Neural cell (in vitro differentiated cells): ENCODE measurements around the gene RIN1. TPM values are rescaled to one million over a fixed set of nuclear protein-coding genes. Genes with fewer than 3 reads are reported as not detected.

Experiments used
- H2AFZ ChIP-seq: fragments of 200-600, 300-800 bp; sonication (generic), shearing (Covaris generic); 2 replicates; pipeline ENCODE4 v1.6.0; 2014; ENCODE audit warnings: low read depth, mild to moderate bottlenecking, antibody characterized with exemption, low read length, moderate library complexity
- H3F3A ChIP-seq: fragments of 200-600 bp; shearing (Covaris generic); 2 replicates; pipeline ENCODE4 v1.6.1; 2016; ENCODE audit warnings: mild to moderate bottlenecking, moderate library complexity, mixed read lengths, antibody characterized with exemption, low read length; ENCODE audit not compliant: insufficient read depth, poor library complexity, severe bottlenecking
- H3K27ac ChIP-seq: fragments of 200-600, 300-800 bp; sonication (generic), shearing (Covaris generic); 2 replicates; pipeline ENCODE4 v1.5.1; 2014; ENCODE audit warnings: mild to moderate bottlenecking, low read length, moderate library complexity
- H3K27me3 ChIP-seq: fragments of 300-800, 200-600 bp; sonication (generic), shearing (Covaris generic); 2 replicates; pipeline ENCODE4 v1.6.0; 2014; ENCODE audit warnings: mild to moderate bottlenecking, low read depth, low read length, moderate library complexity; ENCODE audit not compliant: insufficient read depth
- H3K36me3 ChIP-seq: fragments of 300-800, 200-600 bp; sonication (generic), shearing (Covaris generic); 2 replicates; pipeline ENCODE4 v1.5.1; 2014; ENCODE audit warnings: mild to moderate bottlenecking, antibody characterized with exemption, low read length, moderate library complexity; ENCODE audit not compliant: insufficient read depth
- H3K4me2 ChIP-seq: fragments of 300-800, 200-600 bp; sonication (generic), shearing (Covaris generic); 2 replicates; pipeline ENCODE4 v1.6.0; 2014; ENCODE audit warnings: mild to moderate bottlenecking, low read length
- H3K4me3 ChIP-seq: fragments of 300-800, 200-600 bp; sonication (generic), shearing (Covaris generic); 2 replicates; pipeline ENCODE4 v1.5.1; 2014; ENCODE audit warnings: mild to moderate bottlenecking, low read length, moderate library complexity
- H3K79me2 ChIP-seq: fragments of 200-600 bp; shearing (Covaris generic); replicated peaks from 2 replicates; pipeline ENCODE4 v1.6.0; 2014; ENCODE audit warnings: mild to moderate bottlenecking, low read length, moderate library complexity; ENCODE audit not compliant: insufficient read depth
- H3K9ac ChIP-seq: fragments of 300-800, 200-600 bp; sonication (generic), shearing (Covaris generic); 2 replicates; pipeline ENCODE4 v1.6.1; 2016; ENCODE audit warnings: mild to moderate bottlenecking, low read length, mixed read lengths
- H3K9me2 ChIP-seq: fragments of 200-600 bp; shearing (Covaris generic); 2 replicates; pipeline ENCODE4 v1.6.1; 2016; ENCODE audit warnings: mild to moderate bottlenecking, low read length, mixed read lengths; ENCODE audit not compliant: insufficient read depth
- H3K9me3 ChIP-seq: fragments of 200-600, 300-800 bp; sonication (generic), shearing (Covaris generic); 2 replicates; pipeline ENCODE4 v1.6.1; 2016; ENCODE audit warnings: mild to moderate bottlenecking, mixed run types, low read length, moderate library complexity, mixed read lengths
- H4K20me1 ChIP-seq: fragments of 200-600 bp; shearing (Covaris generic); 2 replicates; pipeline ENCODE4 v1.6.1; 2016; ENCODE audit warnings: mild to moderate bottlenecking, mixed run types; ENCODE audit not compliant: insufficient read depth
- CTCF ChIP-seq: fragments of 450-650 bp; IDR thresholded peaks from 2 replicates; pipeline ENCODE4 v1.5.1; 2014; ENCODE audit warnings: antibody characterized with exemption, mild to moderate bottlenecking, moderate library complexity; ENCODE audit not compliant: poor library complexity, severe bottlenecking
- EP300 ChIP-seq: fragments of 450-650 bp; conservative IDR thresholded peaks from 2 replicates; pipeline ENCODE4 v1.6.1; 2014; ENCODE audit warnings: antibody characterized with exemption, mild to moderate bottlenecking, moderate library complexity; ENCODE audit not compliant: poor library complexity, severe bottlenecking
- EZH2 ChIP-seq: fragments of 200-600, 300-800 bp; shearing (Covaris generic), sonication (generic); IDR thresholded peaks from 2 replicates; pipeline ENCODE4 v1.6.1; 2014; ENCODE audit warnings: antibody characterized with exemption, low read length, borderline replicate concordance, mild to moderate bottlenecking; ENCODE audit not compliant: insufficient read depth, poor library complexity, severe bottlenecking
- MXI1 ChIP-seq: fragments of 450-650 bp; conservative IDR thresholded peaks from 2 replicates; pipeline ENCODE4 v1.6.1; 2014; ENCODE audit warnings: antibody characterized with exemption, mild to moderate bottlenecking; ENCODE audit not compliant: poor library complexity, severe bottlenecking
- POLR2AphosphoS5 ChIP-seq: IDR thresholded peaks from 2 replicates; pipeline ENCODE4 v1.6.1; 2012
- RAD21 ChIP-seq: fragments of 450-650 bp; conservative IDR thresholded peaks from 2 replicates; pipeline ENCODE4 v1.6.1; 2014; ENCODE audit warnings: antibody characterized with exemption, mild to moderate bottlenecking, moderate library complexity
- SMC3 ChIP-seq: fragments of 450-650 bp; conservative IDR thresholded peaks from 2 replicates; pipeline ENCODE4 v1.6.1; 2014; ENCODE audit warnings: antibody characterized with exemption, mild to moderate bottlenecking, moderate library complexity; ENCODE audit not compliant: poor library complexity
- TAF1 ChIP-seq: IDR thresholded peaks from 2 replicates; pipeline ENCODE4 v1.6.1; 2012; ENCODE audit warnings: low read depth
- polyA plus RNA-seq: library from polyadenylated mRNA; depleted of rRNA; stranded (reverse); fragments of >200 nt; gene quantifications from 2 replicates; pipeline ENCODE4 v1.2.3, GENCODE V29; 2014
- TF ChIP-seq, protein P1 (sequence below): IDR thresholded peaks from 2 replicates; pipeline ENCODE4 v1.6.1; 2012; ENCODE audit warnings: borderline replicate concordance

The RIN1 gene
- polyA plus RNA-seq, 1 donor from 2014 or later, result 4.2 TPM

DNA sequence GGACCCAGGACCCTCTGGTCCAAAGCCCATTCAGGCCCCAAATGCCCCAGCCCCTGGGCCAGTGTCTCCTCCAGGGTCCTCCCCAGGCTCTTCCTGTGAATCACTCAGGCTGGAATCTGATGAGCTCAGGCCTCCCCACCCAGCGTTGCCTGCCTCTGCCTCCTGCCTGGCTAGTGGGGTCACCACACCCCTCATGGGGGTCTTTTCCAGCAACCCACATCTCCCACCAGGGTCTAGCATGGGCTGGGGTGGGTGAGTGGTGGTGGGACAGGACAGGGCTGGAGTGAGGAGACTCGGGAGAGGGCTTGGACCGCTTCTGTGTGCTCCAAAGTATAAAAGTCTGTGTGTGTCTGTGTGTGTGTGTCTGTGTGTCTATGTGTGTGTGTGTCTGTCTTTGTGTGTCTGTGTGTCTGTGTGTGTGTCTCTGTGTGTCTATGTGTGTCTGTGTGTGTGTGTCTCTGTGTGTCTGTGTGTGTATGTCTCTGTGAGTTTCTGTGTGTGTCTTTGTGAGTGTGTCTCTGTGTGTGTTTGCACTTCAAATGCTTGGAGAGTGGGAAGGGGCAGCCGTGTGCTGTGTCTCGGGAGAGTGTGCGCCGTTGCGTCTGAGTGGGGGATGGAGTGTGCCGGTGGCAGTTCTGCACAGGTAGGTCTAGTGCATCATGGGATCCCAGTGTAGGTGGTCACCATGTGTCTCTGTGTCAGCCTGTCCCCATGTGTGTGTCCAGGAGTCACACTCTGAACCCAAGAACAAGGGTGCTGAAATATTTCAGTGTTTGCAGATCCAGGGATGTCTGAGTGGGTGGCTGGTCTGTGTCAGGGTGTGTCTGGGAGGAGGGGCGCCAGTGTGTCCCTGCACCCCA is 8.8 kb downstream of the RIN1 start:
- H3K4me3 ChIP-seq, result no peak overlapping the region
- H3K27ac ChIP-seq, result no peak overlapping the region
- no peak overlapping the region for H3K4me2 ChIP-seq
- no peak overlapping the region for H2AFZ ChIP-seq
- no peaks in the 10 kb centered on the region for H3K27me3 ChIP-seq
- TF ChIP-seq MXI1, result no peak
- TF ChIP-seq CTCF, result no peak
- no peak for TF ChIP-seq EZH2
- no peak for TF ChIP-seq TAF1
- no peak for TF ChIP-seq POLR2AphosphoS5
- TF ChIP-seq, protein P1, sequence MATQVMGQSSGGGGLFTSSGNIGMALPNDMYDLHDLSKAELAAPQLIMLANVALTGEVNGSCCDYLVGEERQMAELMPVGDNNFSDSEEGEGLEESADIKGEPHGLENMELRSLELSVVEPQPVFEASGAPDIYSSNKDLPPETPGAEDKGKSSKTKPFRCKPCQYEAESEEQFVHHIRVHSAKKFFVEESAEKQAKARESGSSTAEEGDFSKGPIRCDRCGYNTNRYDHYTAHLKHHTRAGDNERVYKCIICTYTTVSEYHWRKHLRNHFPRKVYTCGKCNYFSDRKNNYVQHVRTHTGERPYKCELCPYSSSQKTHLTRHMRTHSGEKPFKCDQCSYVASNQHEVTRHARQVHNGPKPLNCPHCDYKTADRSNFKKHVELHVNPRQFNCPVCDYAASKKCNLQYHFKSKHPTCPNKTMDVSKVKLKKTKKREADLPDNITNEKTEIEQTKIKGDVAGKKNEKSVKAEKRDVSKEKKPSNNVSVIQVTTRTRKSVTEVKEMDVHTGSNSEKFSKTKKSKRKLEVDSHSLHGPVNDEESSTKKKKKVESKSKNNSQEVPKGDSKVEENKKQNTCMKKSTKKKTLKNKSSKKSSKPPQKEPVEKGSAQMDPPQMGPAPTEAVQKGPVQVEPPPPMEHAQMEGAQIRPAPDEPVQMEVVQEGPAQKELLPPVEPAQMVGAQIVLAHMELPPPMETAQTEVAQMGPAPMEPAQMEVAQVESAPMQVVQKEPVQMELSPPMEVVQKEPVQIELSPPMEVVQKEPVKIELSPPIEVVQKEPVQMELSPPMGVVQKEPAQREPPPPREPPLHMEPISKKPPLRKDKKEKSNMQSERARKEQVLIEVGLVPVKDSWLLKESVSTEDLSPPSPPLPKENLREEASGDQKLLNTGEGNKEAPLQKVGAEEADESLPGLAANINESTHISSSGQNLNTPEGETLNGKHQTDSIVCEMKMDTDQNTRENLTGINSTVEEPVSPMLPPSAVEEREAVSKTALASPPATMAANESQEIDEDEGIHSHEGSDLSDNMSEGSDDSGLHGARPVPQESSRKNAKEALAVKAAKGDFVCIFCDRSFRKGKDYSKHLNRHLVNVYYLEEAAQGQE, result no peak
- TF ChIP-seq SMC3, result no peak
- no peak for TF ChIP-seq RAD21
- no peak for TF ChIP-seq EP300
- H3K9me2 ChIP-seq, result no peaks in the 10 kb centered on the region
- H3K36me3 ChIP-seq, result no peaks in the 10 kb centered on the region
- no peaks in the 10 kb centered on the region for H3K9me3 ChIP-seq
- H3K79me2 ChIP-seq, result no peaks in the 10 kb centered on the region
- H3F3A ChIP-seq, result no peaks in the 10 kb centered on the region
- no peaks in the 10 kb centered on the region for H4K20me1 ChIP-seq
- no peak overlapping the region for H3K9ac ChIP-seq

- Histone ChIP-seq H3K27me3 (no peaks in the 10 kb centered on the region), H3K4me3 (no peak overlapping the region), H3K9me2 (no peaks in the 10 kb centered on the region), H3K27ac (no peak overlapping the region), H3K79me2 (no peaks in the 10 kb centered on the region), H3K9me3 (no peaks in the 10 kb centered on the region), H3K9ac (no peak overlapping the region), H3K4me2 (no peak overlapping the region), H3F3A (no peaks in the 10 kb centered on the region), H2AFZ (no peak overlapping the region), H4K20me1 (no peaks in the 10 kb centered on the region), H3K36me3 (no peaks in the 10 kb centered on the region)
- TF ChIP-seq POLR2AphosphoS5 (no peak), EZH2 (no peak), RAD21 (no peak), CTCF (no peak), MXI1 (no peak), SMC3 (no peak), EP300 (no peak)
- TF ChIP-seq, protein P1, result no peak
Observed at GRCh38 chr11:66326261-66327111, 9.7 kb downstream of the RIN1 start.
